Mesenchymal stem cell (in vitro differentiated cells and primary cell): ENCODE results near the gene SERTAD1.

Experiments
- DNase-seq: peaks from one replicate; pipeline ENCODE4 v3.0.0-alpha.2; 2013
- H2AFZ ChIP-seq: one replicate; pipeline ENCODE4 v1.6.1; 2013; ENCODE audit warnings: low read depth, mild to moderate bottlenecking, control low read depth, inconsistent platforms, low read length, moderate library complexity
- H2AK5ac ChIP-seq: 2 replicates; pipeline ENCODE4 v1.6.1; 2013; ENCODE audit warnings: low read length, moderate library complexity, mild to moderate bottlenecking, inconsistent platforms; ENCODE audit not compliant: severe bottlenecking
- H2BK120ac ChIP-seq: one replicate; pipeline ENCODE4 v1.6.1; 2013; ENCODE audit warnings: low read depth, mild to moderate bottlenecking, inconsistent platforms, low read length, moderate library complexity
- H2BK12ac ChIP-seq, 2 experiments: one replicate each; pipeline ENCODE4 v1.6.1; 2013; ENCODE audit warnings: inconsistent platforms in 2 of 2, low read length in 2 of 2, mild to moderate bottlenecking in 2 of 2, moderate library complexity in 2 of 2, control low read depth in 1 of 2
- H2BK15ac ChIP-seq: one replicate; pipeline ENCODE4 v1.6.1; 2013; ENCODE audit warnings: mild to moderate bottlenecking, low read depth, inconsistent platforms; ENCODE audit not compliant: poor library complexity, severe bottlenecking
- H2BK5ac ChIP-seq: 2 replicates; pipeline ENCODE4 v1.6.1; 2013; ENCODE audit warnings: low read depth, mild to moderate bottlenecking, low read length, control low read depth, inconsistent platforms; ENCODE audit not compliant: poor library complexity, severe bottlenecking
- H3K14ac ChIP-seq, 2 experiments: one replicate each; pipeline ENCODE4 v1.6.1; 2013; ENCODE audit warnings: inconsistent platforms in 2 of 2, low read length in 2 of 2, control low read depth in 1 of 2, mild to moderate bottlenecking in 1 of 2, moderate library complexity in 1 of 2
- H3K18ac ChIP-seq, 2 experiments: one replicate each; pipeline ENCODE4 v1.6.1; 2013; ENCODE audit warnings: inconsistent platforms in 2 of 2, low read length in 2 of 2, control low read depth in 1 of 2, low read depth in 1 of 2, mild to moderate bottlenecking in 1 of 2
- H3K23ac ChIP-seq, 2 experiments: one replicate each; pipeline ENCODE4 v1.6.1; 2013; ENCODE audit warnings: inconsistent platforms in 2 of 2, low read length in 2 of 2, mild to moderate bottlenecking in 2 of 2, moderate library complexity in 2 of 2, control low read depth in 1 of 2
- H3K27ac ChIP-seq: 2 replicates; pipeline ENCODE4 v1.5.1; 2013; ENCODE audit warnings: mild to moderate bottlenecking, moderate library complexity, low read length, control low read depth, inconsistent platforms; ENCODE audit not compliant: poor library complexity, severe bottlenecking
- H3K27me3 ChIP-seq, 2 experiments: 2 replicates each; pipeline versions ENCODE4 v1.6.1 to v1.7.0; 2013; ENCODE audit warnings: low read length in 2 of 2, mild to moderate bottlenecking in 2 of 2, moderate library complexity in 2 of 2, control low read depth in 1 of 2, inconsistent platforms in 1 of 2; ENCODE audit not compliant: control insufficient read depth in 1 of 2, insufficient read depth in 1 of 2
- H3K36me3 ChIP-seq, 2 experiments: 2 replicates each; pipeline versions ENCODE4 v1.6.1 to v1.7.0; 2013; ENCODE audit warnings: low read length in 2 of 2, control low read depth in 1 of 2, inconsistent platforms in 1 of 2, low read depth in 1 of 2, mild to moderate bottlenecking in 1 of 2; ENCODE audit not compliant: insufficient read depth in 2 of 2, control insufficient read depth in 1 of 2
- H3K4ac ChIP-seq, 2 experiments: one replicate each; pipeline ENCODE4 v1.6.1; 2013; ENCODE audit warnings: inconsistent platforms in 2 of 2, low read length in 2 of 2, mild to moderate bottlenecking in 2 of 2, moderate library complexity in 2 of 2, control low read depth in 1 of 2, low read depth in 1 of 2
- H3K4me1 ChIP-seq: 2 replicates; pipeline ENCODE4 v1.6.1; 2013; ENCODE audit warnings: low read depth, low read length, control low read depth; ENCODE audit not compliant: control insufficient read depth, insufficient read depth
- H3K4me2 ChIP-seq: 2 replicates; pipeline ENCODE4 v1.6.1; 2013; ENCODE audit warnings: low read length, mild to moderate bottlenecking, inconsistent platforms; ENCODE audit not compliant: poor library complexity, severe bottlenecking
- H3K4me3 ChIP-seq, 2 experiments: 2 replicates each; pipeline versions ENCODE4 v1.5.1 to v1.7.0; 2013; ENCODE audit warnings: low read length in 2 of 2, mild to moderate bottlenecking in 2 of 2, control low read depth in 1 of 2, low read depth in 1 of 2; ENCODE audit not compliant: insufficient read depth in 1 of 2
- H3K79me1 ChIP-seq: replicated peaks from 2 replicates; pipeline ENCODE4 v1.6.1; 2013; ENCODE audit warnings: mild to moderate bottlenecking, control low read depth, low read length, inconsistent platforms; ENCODE audit not compliant: poor library complexity, severe bottlenecking
- H3K9ac ChIP-seq: 2 replicates; pipeline ENCODE4 v1.7.0; 2013; ENCODE audit warnings: mild to moderate bottlenecking, low read length, moderate library complexity
- H3K9me3 ChIP-seq: 2 replicates; pipeline ENCODE4 v1.7.0; 2013; ENCODE audit warnings: mild to moderate bottlenecking, low read length; ENCODE audit not compliant: control insufficient read depth
- H4K8ac ChIP-seq: one replicate; pipeline ENCODE4 v1.6.1; 2013; ENCODE audit warnings: inconsistent platforms, mild to moderate bottlenecking, low read length, moderate library complexity
- H4K91ac ChIP-seq: one replicate; pipeline ENCODE4 v1.6.1; 2013; ENCODE audit warnings: mild to moderate bottlenecking, low read length, inconsistent platforms
- WGBS: methylation state at CpG from one replicate; pipeline ENCODE4 v1.1.7; 2013; ENCODE audit warnings: mixed read lengths; 5-methylcytosine and 5-hydroxymethylcytosine counted together

Gene SERTAD1

DNA sequence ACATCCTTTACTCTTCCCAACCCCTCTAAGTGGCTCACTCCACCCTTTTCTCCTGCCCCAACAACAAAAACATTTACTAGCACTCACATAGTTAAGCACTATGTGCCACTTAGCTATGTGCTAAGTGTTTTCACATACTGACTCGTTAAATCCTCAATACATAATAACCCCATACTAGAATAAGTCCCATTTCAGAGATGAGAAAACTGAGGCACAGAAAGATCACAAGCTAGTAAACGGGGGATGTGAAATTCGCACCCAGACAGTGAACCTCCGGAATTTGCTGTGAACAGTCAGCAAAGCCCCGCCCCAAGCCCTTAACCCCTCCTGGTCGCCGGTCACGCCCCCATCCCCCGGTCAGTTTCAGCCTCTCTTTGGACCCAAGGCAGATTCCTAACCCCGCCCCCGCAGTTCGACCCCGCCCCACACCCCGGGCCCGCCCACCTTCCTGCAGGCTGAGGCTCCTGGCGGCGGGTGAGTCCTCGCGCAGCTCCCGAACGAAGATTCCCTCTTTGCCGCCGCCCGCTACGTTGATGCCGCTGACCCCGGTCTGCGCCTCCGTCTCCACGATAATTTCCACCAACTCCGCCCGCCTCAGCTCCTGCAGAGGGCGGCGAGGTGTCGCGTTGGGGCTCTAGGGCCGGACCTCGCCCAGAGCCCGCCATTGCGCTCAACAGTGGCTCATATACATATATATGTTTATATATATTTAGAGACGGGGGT is 22.4 kb downstream of the SERTAD1 start:
- H3K9me3 ChIP-seq, result no peaks in the 10 kb centered on the region
- no peak overlapping the region for H4K91ac ChIP-seq
- peak overlapping the region; percentile 77 for H3K4me2 ChIP-seq
- peak overlapping the region; percentile 6 for H3K27ac ChIP-seq
- H2BK120ac ChIP-seq, result peak overlapping the region; percentile 29
- H2BK15ac ChIP-seq, result no peak overlapping the region
- peak overlapping the region; percentile 59 for H4K8ac ChIP-seq
- 2% methylated on average over 32 of the region's 41 CpGs for WGBS
- peak overlapping the region; percentile 66 to 78 for H3K4me3 ChIP-seq
- peaks cover 0 to 3% of the 10 kb centered on the region in 2 experiments for H3K27me3 ChIP-seq
- peaks cover 0 to 4% of the 10 kb centered on the region in 2 experiments for H3K36me3 ChIP-seq
- no peak overlapping the region for H3K23ac ChIP-seq
- peak overlapping the region in 1 of 2 experiments; percentile 77 for H3K4ac ChIP-seq
- H3K4me1 ChIP-seq, result peaks cover 5% of the 10 kb centered on the region
- H2AFZ ChIP-seq, result no peak overlapping the region
- H2AK5ac ChIP-seq, result no peak overlapping the region
- DNase-seq, result peak; percentile 88
- peaks cover 1% of the 10 kb centered on the region for H3K79me1 ChIP-seq
- H2BK12ac ChIP-seq, result peak overlapping the region in 1 of 2 experiments; percentile 7
- H3K9ac ChIP-seq, result peak overlapping the region; percentile 72
- H2BK5ac ChIP-seq, result no peak overlapping the region
- H3K14ac ChIP-seq, result no peak overlapping the region
- peak overlapping the region; percentile 84 to 85 for H3K18ac ChIP-seq

DNA sequence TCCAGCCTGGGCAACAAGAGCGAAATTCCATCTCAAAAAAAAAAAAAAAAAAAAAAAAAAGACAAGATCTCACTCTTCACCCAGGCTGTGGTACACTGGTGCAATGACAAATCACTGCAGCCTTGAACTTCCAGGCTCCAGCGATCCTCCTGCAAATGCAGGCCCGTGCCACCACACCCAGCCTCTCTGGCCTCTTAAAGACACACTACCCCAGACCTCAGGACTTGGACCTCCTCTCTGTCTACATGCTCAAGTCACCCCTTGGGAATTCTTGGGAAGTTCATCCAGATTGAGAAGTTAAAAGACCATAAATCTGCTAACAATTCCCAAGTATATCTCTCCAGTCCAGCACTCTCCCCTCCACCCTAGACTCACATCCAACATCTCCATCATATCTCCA is 25.2 kb downstream of the SERTAD1 start:
- Histone ChIP-seq H2BK12ac (no peak overlapping the region), H3K79me1 (peaks cover 1% of the 10 kb centered on the region), H3K9ac (no peak overlapping the region), H3K23ac (no peak overlapping the region), H2BK15ac (no peak overlapping the region), H3K14ac (no peak overlapping the region), H2AFZ (no peak overlapping the region), H4K91ac (no peak overlapping the region), H3K9me3 (no peaks in the 10 kb centered on the region), H3K18ac (no peak overlapping the region), H3K36me3 (peaks cover 0 to 11% of the 10 kb centered on the region in 2 experiments), H3K27ac (no peak overlapping the region), H2BK5ac (no peak overlapping the region), H4K8ac (no peak overlapping the region), H3K4me3 (no peak overlapping the region), H3K4me2 (no peak overlapping the region), H3K27me3 (peaks cover 2 to 8% of the 10 kb centered on the region in 2 experiments), H3K4me1 (peaks cover 6% of the 10 kb centered on the region), H2BK120ac (no peak overlapping the region), H2AK5ac (peak overlapping the region; percentile 14), H3K4ac (no peak overlapping the region)
- no peak for DNase-seq
- WGBS, result 40% methylated on average over 2 of the region's 3 CpGs

DNA sequence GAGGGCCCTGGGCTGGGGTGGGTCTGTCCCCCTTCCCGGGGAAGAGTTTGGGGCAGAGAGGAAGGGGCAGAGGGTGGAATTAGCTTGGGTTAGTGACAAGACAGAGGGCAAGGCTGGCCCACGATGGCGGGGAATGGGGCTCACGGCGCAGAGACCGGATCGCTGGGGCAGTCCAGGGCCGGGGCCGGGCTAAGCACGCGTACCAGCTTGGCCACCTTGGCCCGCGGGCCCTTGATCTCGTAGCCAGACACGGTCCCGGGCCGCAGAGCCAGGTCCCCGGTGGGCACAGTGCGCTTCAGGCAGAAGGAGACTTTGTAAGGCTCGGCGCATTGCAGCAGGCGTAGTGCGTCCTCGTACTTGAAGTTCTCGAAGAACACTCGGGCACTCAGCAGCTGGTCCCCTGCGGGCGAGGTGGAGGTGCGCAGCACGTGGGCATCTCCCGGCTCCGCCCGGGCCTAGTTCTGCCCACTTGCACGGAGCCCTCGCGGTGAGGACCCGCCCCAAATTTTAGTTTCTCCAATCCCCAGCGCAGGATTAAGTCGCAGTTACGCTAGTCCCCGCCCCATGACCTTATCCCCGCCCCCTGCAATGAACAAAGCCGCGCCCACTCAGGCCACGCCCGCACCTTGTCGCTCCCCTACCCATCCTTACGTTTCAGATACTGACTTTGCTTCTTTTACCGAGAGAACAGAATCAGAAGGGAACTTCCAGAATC is 27.2 kb downstream of the SERTAD1 start:
- H2BK12ac ChIP-seq, result no peak overlapping the region
- no peak overlapping the region for H2AFZ ChIP-seq
- H2BK120ac ChIP-seq, result no peak overlapping the region
- H4K8ac ChIP-seq, result peak overlapping the region; percentile 36
- no peak overlapping the region for H2BK15ac ChIP-seq
- H3K9me3 ChIP-seq, result no peaks in the 10 kb centered on the region
- no peak overlapping the region for H3K4me3 ChIP-seq
- no peak overlapping the region for H3K23ac ChIP-seq
- H3K18ac ChIP-seq, result no peak overlapping the region
- H2BK5ac ChIP-seq, result no peak overlapping the region
- H4K91ac ChIP-seq, result no peak overlapping the region
- H2AK5ac ChIP-seq, result no peak overlapping the region
- peaks cover 0 to 11% of the 10 kb centered on the region in 2 experiments for H3K36me3 ChIP-seq
- peaks cover 10% of the 10 kb centered on the region for H3K4me1 ChIP-seq
- no peak overlapping the region for H3K27ac ChIP-seq
- H3K4me2 ChIP-seq, result no peak overlapping the region
- H3K9ac ChIP-seq, result no peak overlapping the region
- peaks cover 2 to 10% of the 10 kb centered on the region in 2 experiments for H3K27me3 ChIP-seq
- DNase-seq, result no peak
- H3K14ac ChIP-seq, result no peak overlapping the region
- WGBS, result 56% methylated on average over 49 of the region's 49 CpGs
- H3K79me1 ChIP-seq, result peaks cover 1% of the 10 kb centered on the region
- peak overlapping the region in 1 of 2 experiments; percentile 18 for H3K4ac ChIP-seq

DNA sequence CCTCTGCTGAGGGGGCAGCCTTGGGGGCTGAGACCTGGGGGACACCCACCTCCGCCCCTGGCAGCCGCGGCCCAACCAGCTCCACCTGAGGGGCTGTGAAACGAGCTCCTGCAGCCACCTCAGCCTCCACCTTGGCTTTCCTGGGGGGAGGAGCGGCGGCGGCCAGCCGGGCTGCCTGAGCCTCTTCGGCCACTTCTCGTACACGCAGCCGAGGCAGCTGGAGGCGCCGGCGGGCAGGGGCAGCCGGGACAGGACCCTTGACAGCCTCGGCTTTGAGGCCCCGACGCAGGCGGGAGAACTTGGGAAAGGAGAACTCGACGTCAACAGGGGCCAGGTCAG is 28.3 kb downstream of the SERTAD1 start:
- Histone ChIP-seq H3K27me3 (peaks cover 2 to 10% of the 10 kb centered on the region in 2 experiments), H2AFZ (no peak overlapping the region), H3K4ac (no peak overlapping the region), H2BK15ac (peak overlapping the region; percentile 15), H3K27ac (no peak overlapping the region), H3K79me1 (peaks cover 1% of the 10 kb centered on the region), H3K9ac (no peak overlapping the region), H4K8ac (no peak overlapping the region), H3K36me3 (peaks cover 0 to 11% of the 10 kb centered on the region in 2 experiments), H3K18ac (no peak overlapping the region), H3K4me1 (peaks cover 10% of the 10 kb centered on the region), H3K23ac (no peak overlapping the region), H3K4me2 (no peak overlapping the region), H2AK5ac (no peak overlapping the region), H2BK12ac (no peak overlapping the region), H2BK120ac (no peak overlapping the region), H3K4me3 (no peak overlapping the region), H3K9me3 (no peaks in the 10 kb centered on the region), H4K91ac (no peak overlapping the region), H3K14ac (no peak overlapping the region), H2BK5ac (no peak overlapping the region)
- 89% methylated on average over 17 of the region's 22 CpGs for WGBS
- DNase-seq, result no peak
